Panc1 (cell line): Measurements from ENCODE around the gene SSNA1. TPM values are rescaled to one million over a fixed set of nuclear protein-coding genes. Genes with fewer than 3 reads are reported as not detected.
A peak's percentile ranks its signal among the peaks of the same experiment; 100 is the strongest.

ENCODE experiments used
- ATAC-seq: fragments of 200-7000 bp; cut with Tn5 transposase; 2 replicates; pipeline ENCODE4 v1.9.1; 2020; ENCODE audit warnings: mild to moderate bottlenecking, moderate library complexity
- BruUV-seq: library from RNA; stranded (reverse); fragments of 400-500 nt; replicated peaks from 2 replicates; lab custom pipeline; 2021; lab: Mats Ljungman, UMichigan
- CTCF ChIA-PET: fragments of 300-600 bp; sonication (Branson Sonifier 250); formaldehyde crosslinking; loops from one replicate; lab custom pipeline; 2022; ENCODE audit warnings: antibody characterized with exemption; lab: Charles Lee
- POLR2A ChIA-PET: fragments of 300-600 bp; sonication (Branson Sonifier 250); formaldehyde crosslinking; loops from one replicate; lab custom pipeline; 2022; ENCODE audit warnings: antibody characterized with exemption; lab: Charles Lee
- DNase-seq: peaks from one replicate; pipeline ENCODE4 v3.0.0-alpha.2; 2010; ENCODE audit warnings: low read depth, low spot score
- H3K27ac ChIP-seq: 2 replicates; pipeline ENCODE4 v1.5.1; 2011; ENCODE audit warnings: mild to moderate bottlenecking, low read length, inconsistent platforms
- H3K27me3 ChIP-seq: fragments of 200-500 bp; sonication (Bioruptor generic); 2 replicates; pipeline ENCODE4 v1.6.0; 2014; ENCODE audit warnings: low read length, inconsistent platforms; ENCODE audit not compliant: control insufficient read depth, insufficient read depth
- H3K36me3 ChIP-seq: fragments of 200-500 bp; sonication (Bioruptor generic); 2 replicates; pipeline ENCODE4 v1.5.1; 2014; ENCODE audit warnings: inconsistent platforms, mild to moderate bottlenecking, low read length, moderate library complexity; ENCODE audit not compliant: control insufficient read depth, insufficient read depth
- H3K4me1 ChIP-seq: 2 replicates; pipeline ENCODE4 v1.5.1; 2011; ENCODE audit warnings: inconsistent platforms, mild to moderate bottlenecking, low read length, moderate library complexity; ENCODE audit not compliant: control insufficient read depth, insufficient read depth
- H3K4me3 ChIP-seq, 2 experiments: 2 replicates each; pipeline ENCODE4 v1.5.1; 2011 to 2012; ENCODE audit warnings: low read depth in 2 of 2, low read length in 2 of 2, mild to moderate bottlenecking in 2 of 2, inconsistent platforms in 1 of 2, moderate library complexity in 1 of 2
- H3K9me3 ChIP-seq: fragments of 200-500 bp; sonication (Bioruptor generic); 2 replicates; pipeline ENCODE4 v1.5.1; 2014; ENCODE audit warnings: low read depth, mild to moderate bottlenecking, inconsistent platforms, low read length, moderate library complexity; ENCODE audit not compliant: control insufficient read depth, insufficient read depth
- CTCF ChIP-seq: fragments of 450-650 bp; IDR thresholded peaks from 2 replicates; pipeline ENCODE4 v1.5.1; 2017; ENCODE audit warnings: mild to moderate bottlenecking
- POLR2AphosphoS5 ChIP-seq: IDR thresholded peaks from 2 replicates; pipeline ENCODE4 v1.6.1; 2012; ENCODE audit warnings: mild to moderate bottlenecking, low read depth, low read length, moderate library complexity
- SIN3A ChIP-seq: IDR thresholded peaks from 2 replicates; pipeline ENCODE4 v1.6.1; 2012; ENCODE audit warnings: low read depth, mild to moderate bottlenecking, low read length, moderate library complexity, borderline replicate concordance; ENCODE audit not compliant: insufficient read depth
- TCF7L2 ChIP-seq: IDR thresholded peaks from 2 replicates; pipeline ENCODE4 v1.6.1; 2011; ENCODE audit warnings: mild to moderate bottlenecking, low read depth, low read length, inconsistent platforms
- in situ Hi-C: cut with HindIII; loops from 2 replicates; pipeline ENCODE4 v1.10.0; 2016; ENCODE audit warnings: low sequenced_read_pairs, low pct_unique_long_range_greater_than_20kb
- intact Hi-C: fragments of 100-400 bp; cut with micrococcal nuclease; formaldehyde crosslinking; loops from one replicate; pipeline ENCODE4 v1.10.0; 2022; ENCODE audit not compliant: unreplicated experiment
- total RNA-seq: library from RNA; stranded (reverse); gene quantifications from one replicate; pipeline ENCODE4 v1.2.1, GENCODE V29; 2021; ENCODE audit not compliant: unreplicated experiment
- TF ChIP-seq, protein P1 (sequence below), 2 experiments: IDR thresholded peaks; 2 replicates each; pipeline ENCODE4 v1.6.1; 2011 to 2012; ENCODE audit warnings: low read depth in 2 of 2, control low read depth in 1 of 2, low read length in 1 of 2, mild to moderate bottlenecking in 1 of 2, moderate library complexity in 1 of 2; ENCODE audit not compliant: insufficient read depth in 1 of 2

Gene SSNA1
- total RNA-seq, 1 experiment from 2014 or later, result 86.9 TPM

DNA sequence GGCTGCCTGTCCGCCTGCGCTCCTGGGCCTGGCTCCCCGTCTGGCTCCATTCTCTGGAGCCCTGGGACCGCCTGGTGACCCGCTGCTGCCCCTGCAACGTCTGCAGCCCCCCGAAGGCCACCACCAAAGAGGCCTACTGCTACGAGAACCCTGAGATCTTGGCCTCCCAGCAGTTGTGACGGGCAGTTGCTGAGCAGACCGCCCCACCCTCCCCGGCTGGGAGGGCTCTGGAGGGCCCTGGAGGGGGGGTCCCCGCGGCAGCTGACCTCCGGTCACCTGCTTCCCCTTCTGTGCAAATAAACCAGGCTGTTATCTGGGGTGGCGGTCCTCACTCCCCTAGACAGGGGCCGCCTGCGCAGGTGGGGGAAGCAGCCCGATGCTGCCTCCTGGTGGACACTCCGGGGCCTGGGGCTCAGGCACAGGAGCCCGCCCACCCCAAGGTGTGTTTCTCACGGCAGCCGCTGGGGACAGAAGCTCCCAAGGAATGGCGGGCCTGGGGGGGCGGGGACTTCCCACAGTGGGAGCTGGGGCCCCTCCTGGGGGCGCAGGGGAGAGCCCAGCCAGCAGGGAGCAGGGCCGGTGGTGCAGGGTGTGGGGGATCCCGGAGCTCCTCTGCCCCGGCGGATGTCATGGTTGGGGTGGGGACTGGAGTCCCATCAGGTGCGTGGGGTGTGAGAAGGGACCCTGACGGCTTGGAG, 47.9 kb downstream of the SSNA1 start:
- no peak overlapping the region for H3K4me3 ChIP-seq
- peak overlapping the region; percentile 61 for H3K27ac ChIP-seq
- in situ Hi-C loops, result no loop called here
- POLR2A ChIA-PET, result interaction anchor here (0.6 kb wide), 1 partner anchor 122 kb away, joined by 4 read pairs; the partner anchor contains the start of gene DPP7
- no peaks in the 10 kb centered on the region for H3K9me3 ChIP-seq
- no peaks in the 10 kb centered on the region for H3K27me3 ChIP-seq
- DNase-seq (no peak), ATAC-seq (peak; percentile 57)
- BruUV-seq, result no TSS peak
- CTCF ChIA-PET, result interaction anchor here (0.6 to 1.0 kb wide), 8 partner anchors 10 to 150 kb away, joined by 3 to 10 read pairs (median 3); partner anchors contain the start of genes MAN1B1, STPG3 and TPRN
- peak; percentile 98 for TF ChIP-seq CTCF
- TF ChIP-seq, protein P1, sequence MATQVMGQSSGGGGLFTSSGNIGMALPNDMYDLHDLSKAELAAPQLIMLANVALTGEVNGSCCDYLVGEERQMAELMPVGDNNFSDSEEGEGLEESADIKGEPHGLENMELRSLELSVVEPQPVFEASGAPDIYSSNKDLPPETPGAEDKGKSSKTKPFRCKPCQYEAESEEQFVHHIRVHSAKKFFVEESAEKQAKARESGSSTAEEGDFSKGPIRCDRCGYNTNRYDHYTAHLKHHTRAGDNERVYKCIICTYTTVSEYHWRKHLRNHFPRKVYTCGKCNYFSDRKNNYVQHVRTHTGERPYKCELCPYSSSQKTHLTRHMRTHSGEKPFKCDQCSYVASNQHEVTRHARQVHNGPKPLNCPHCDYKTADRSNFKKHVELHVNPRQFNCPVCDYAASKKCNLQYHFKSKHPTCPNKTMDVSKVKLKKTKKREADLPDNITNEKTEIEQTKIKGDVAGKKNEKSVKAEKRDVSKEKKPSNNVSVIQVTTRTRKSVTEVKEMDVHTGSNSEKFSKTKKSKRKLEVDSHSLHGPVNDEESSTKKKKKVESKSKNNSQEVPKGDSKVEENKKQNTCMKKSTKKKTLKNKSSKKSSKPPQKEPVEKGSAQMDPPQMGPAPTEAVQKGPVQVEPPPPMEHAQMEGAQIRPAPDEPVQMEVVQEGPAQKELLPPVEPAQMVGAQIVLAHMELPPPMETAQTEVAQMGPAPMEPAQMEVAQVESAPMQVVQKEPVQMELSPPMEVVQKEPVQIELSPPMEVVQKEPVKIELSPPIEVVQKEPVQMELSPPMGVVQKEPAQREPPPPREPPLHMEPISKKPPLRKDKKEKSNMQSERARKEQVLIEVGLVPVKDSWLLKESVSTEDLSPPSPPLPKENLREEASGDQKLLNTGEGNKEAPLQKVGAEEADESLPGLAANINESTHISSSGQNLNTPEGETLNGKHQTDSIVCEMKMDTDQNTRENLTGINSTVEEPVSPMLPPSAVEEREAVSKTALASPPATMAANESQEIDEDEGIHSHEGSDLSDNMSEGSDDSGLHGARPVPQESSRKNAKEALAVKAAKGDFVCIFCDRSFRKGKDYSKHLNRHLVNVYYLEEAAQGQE (IDR thresholded peaks at IDR 0.05; ENCODE audit: insufficient read depth in 1 of 2, low read depth in 2 of 2, low read length in 1 of 2), result no peak
- H3K4me1 ChIP-seq, result peaks cover 26% of the 10 kb centered on the region
- no peaks in the 10 kb centered on the region; the same call in 1 of the 2 replicates for H3K36me3 ChIP-seq
- intact Hi-C loops, result no loop called here

- ATAC-seq (no peak), DNase-seq (no peak)
- no peaks in the 10 kb centered on the region for H3K27me3 ChIP-seq
- intact Hi-C loops (no loop called here), in situ Hi-C loops (no loop called here)
- no peaks in the 10 kb centered on the region for H3K9me3 ChIP-seq
- CTCF ChIA-PET, result interaction anchor here (0.6 to 1.0 kb wide), 7 partner anchors 11 to 150 kb away, joined by 3 to 10 read pairs (median 3); partner anchors contain the start of genes MAN1B1, STPG3 and TPRN
- peaks cover under 1% of the 10 kb centered on the region for H3K36me3 ChIP-seq
- no peak for TF ChIP-seq TCF7L2
- TF ChIP-seq, protein P1 (IDR thresholded peaks at IDR 0.05; ENCODE audit: insufficient read depth in 1 of 2, low read depth in 2 of 2, low read length in 1 of 2), result no peak
- TF ChIP-seq CTCF, result no peak
- no peak for TF ChIP-seq POLR2AphosphoS5
- no peak for TF ChIP-seq SIN3A
- POLR2A ChIA-PET, result no interaction called here
- H3K4me3 ChIP-seq, result no peak overlapping the region
- peak overlapping the region; percentile 61 for H3K27ac ChIP-seq
- BruUV-seq, result no TSS peak
- peaks cover 26% of the 10 kb centered on the region for H3K4me1 ChIP-seq
Measured at GRCh38 chr9:137236936-137237421, 48.5 kb downstream of the SSNA1 start.
